ENCODE data around the gene PHACTR4. TPM values are rescaled to one million over a fixed set of nuclear protein-coding genes. Genes with fewer than 3 reads are reported as not detected.

Gene PHACTR4
- total and polyA plus RNA-seq, 9 of the 15 experiments (the other 6 are each of a cell fraction or from before 2014, with no cell fraction given), result 6.4 to 43.6 (median 14.2) TPM

GRCh38 chr1:28518000-28518744 is 148.6 kb downstream of the PHACTR4 start (continued):
- 0 out of 4 replicates have a peak, but pooled peaks of 1 of the 2 experiments have one; percentile 7 for TF ChIP-seq BCLAF1 (IDR thresholded peaks at IDR 0.05; ENCODE audit: borderline replicate concordance in 1 of 2, control insufficient read depth in 1 of 2, low read depth in 2 of 2, low read length in 1 of 2)
- peak; percentile 91 for TF ChIP-seq RB1 (IDR thresholded peaks at IDR 0.05; ENCODE audit: low read depth)
- TF ChIP-seq RAD21 (CRISPR knock-in tag; conservative IDR thresholded peaks at IDR 0.05 in 1 of 2, IDR thresholded peaks at IDR 0.05 in 1 of 2), result peak; percentile 91 to 94
- TF ChIP-seq IRF1 (CRISPR knock-in tag; IDR thresholded peaks at IDR 0.05; ENCODE audit: borderline replicate concordance), result no peak
- TF ChIP-seq ESRRB (CRISPR knock-in tag; IDR thresholded peaks at IDR 0.05; ENCODE audit: borderline replicate concordance), result no peak
- TF ChIP-seq ZNF408 (CRISPR knock-in tag; IDR thresholded peaks at IDR 0.05; ENCODE audit: low read depth), result no peak
- no peak for TF ChIP-seq COPS2 (conservative IDR thresholded peaks at IDR 0.05)
- peak; percentile 82 to 98 for TF ChIP-seq E2F6 (IDR thresholded peaks at IDR 0.05; ENCODE audit: borderline replicate concordance in 1 of 2, extremely low read depth in 1 of 2, insufficient read depth in 1 of 2, insufficient read length in 1 of 2, low read depth in 1 of 2, low read length in 1 of 2, poor library complexity in 1 of 2, severe bottlenecking in 1 of 2)
- TF ChIP-seq MAFG (tag; conservative IDR thresholded peaks at IDR 0.05), result no peak
- TF ChIP-seq, protein P1, sequence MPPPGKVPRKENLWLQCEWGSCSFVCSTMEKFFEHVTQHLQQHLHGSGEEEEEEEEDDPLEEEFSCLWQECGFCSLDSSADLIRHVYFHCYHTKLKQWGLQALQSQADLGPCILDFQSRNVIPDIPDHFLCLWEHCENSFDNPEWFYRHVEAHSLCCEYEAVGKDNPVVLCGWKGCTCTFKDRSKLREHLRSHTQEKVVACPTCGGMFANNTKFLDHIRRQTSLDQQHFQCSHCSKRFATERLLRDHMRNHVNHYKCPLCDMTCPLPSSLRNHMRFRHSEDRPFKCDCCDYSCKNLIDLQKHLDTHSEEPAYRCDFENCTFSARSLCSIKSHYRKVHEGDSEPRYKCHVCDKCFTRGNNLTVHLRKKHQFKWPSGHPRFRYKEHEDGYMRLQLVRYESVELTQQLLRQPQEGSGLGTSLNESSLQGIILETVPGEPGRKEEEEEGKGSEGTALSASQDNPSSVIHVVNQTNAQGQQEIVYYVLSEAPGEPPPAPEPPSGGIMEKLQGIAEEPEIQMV (tag; conservative IDR thresholded peaks at IDR 0.05; ENCODE audit: low read depth), result peak; percentile 90
- peak; percentile 74 for TF ChIP-seq SIN3B (IDR thresholded peaks at IDR 0.05; ENCODE audit: low read depth)
- TF ChIP-seq CAMTA2 (CRISPR knock-in tag; conservative IDR thresholded peaks at IDR 0.05), result peak; percentile 83; the same call in 1 of the 2 replicates
- TF ChIP-seq PML (IDR thresholded peaks at IDR 0.05; ENCODE audit: low read length), result 0 out of 2 replicates have a peak, but pooled peaks have one; percentile 46
- TF ChIP-seq, protein P2, sequence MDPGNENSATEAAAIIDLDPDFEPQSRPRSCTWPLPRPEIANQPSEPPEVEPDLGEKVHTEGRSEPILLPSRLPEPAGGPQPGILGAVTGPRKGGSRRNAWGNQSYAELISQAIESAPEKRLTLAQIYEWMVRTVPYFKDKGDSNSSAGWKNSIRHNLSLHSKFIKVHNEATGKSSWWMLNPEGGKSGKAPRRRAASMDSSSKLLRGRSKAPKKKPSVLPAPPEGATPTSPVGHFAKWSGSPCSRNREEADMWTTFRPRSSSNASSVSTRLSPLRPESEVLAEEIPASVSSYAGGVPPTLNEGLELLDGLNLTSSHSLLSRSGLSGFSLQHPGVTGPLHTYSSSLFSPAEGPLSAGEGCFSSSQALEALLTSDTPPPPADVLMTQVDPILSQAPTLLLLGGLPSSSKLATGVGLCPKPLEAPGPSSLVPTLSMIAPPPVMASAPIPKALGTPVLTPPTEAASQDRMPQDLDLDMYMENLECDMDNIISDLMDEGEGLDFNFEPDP (CRISPR knock-in tag; IDR thresholded peaks at IDR 0.05), result 0 out of 2 replicates have a peak, but pooled peaks have one; percentile 47
- TF ChIP-seq ZNF263 (CRISPR knock-in tag; IDR thresholded peaks at IDR 0.05; ENCODE audit: borderline replicate concordance), result peak; percentile 6; the same call in 1 of the 2 replicates
- peak; percentile 80 to 83; a peak in 3 of 4 replicates for TF ChIP-seq FOXK2 (conservative IDR thresholded peaks at IDR 0.05 in 1 of 2, IDR thresholded peaks at IDR 0.05 in 1 of 2; ENCODE audit: low read depth in 2 of 2)

All from K562 (cell line).